NCI-H2196 (cell line): ENCODE measurements around the gene ANO4.
A peak's percentile ranks its signal among the peaks of the same experiment; 100 is the strongest.

Experiments used
- DNase-seq: peaks from one replicate; lab custom pipeline; 2025; ENCODE audit not compliant: unreplicated experiment; lab: John Stamatoyannopoulos, UW

ANO4 gene

GRCh38 chr12:100942984-100943749, 148.6 kb downstream of the ANO4 start:
- DNase-seq = peak; percentile 47

GRCh38 chr12:100951756-100952155, 157.2 kb downstream of the ANO4 start:
- DNase-seq = no peak

GRCh38 chr12:100953217-100953616, 158.6 kb downstream of the ANO4 start:
- DNase-seq = no peak

GRCh38 chr12:100953677-100954076, 159.1 kb downstream of the ANO4 start:
- DNase-seq = no peak

GRCh38 chr12:100954118-100954517, 159.5 kb downstream of the ANO4 start:
- DNase-seq = no peak

GRCh38 chr12:100955139-100955538, 160.6 kb downstream of the ANO4 start:
- DNase-seq = no peak

GRCh38 chr12:100956311-100956852, 161.8 kb downstream of the ANO4 start:
- DNase-seq = no peak

GRCh38 chr12:100959481-100959880, 164.9 kb downstream of the ANO4 start:
- peak; percentile 5 for DNase-seq

- DNase-seq = no peak
These were observed 167.6 kb downstream of the ANO4 start for GRCh38 chr12:100962086-100962712.

GRCh38 chr12:100963381-100963780, 168.8 kb downstream of the ANO4 start:
- DNase-seq = no peak

GRCh38 chr12:100964028-100964427, 169.5 kb downstream of the ANO4 start:
- DNase-seq = no peak

GRCh38 chr12:100967189-100967588, 172.6 kb downstream of the ANO4 start:
- DNase-seq = no peak

GRCh38 chr12:100970894-100971293, 176.3 kb downstream of the ANO4 start:
- DNase-seq = no peak

GRCh38 chr12:100972121-100972520, 177.5 kb downstream of the ANO4 start:
- DNase-seq = no peak

- DNase-seq = no peak
These were observed 179.8 kb downstream of the ANO4 start for GRCh38 chr12:100974341-100974740.

GRCh38 chr12:100974747-100975146, 180.2 kb downstream of the ANO4 start:
- DNase-seq = no peak

GRCh38 chr12:100976735-100977134, 182.2 kb downstream of the ANO4 start:
- DNase-seq = no peak

- no peak for DNase-seq
These were observed 186.3 kb downstream of the ANO4 start for GRCh38 chr12:100980856-100981255.

GRCh38 chr12:100982511-100983183, 188.1 kb downstream of the ANO4 start:
- DNase-seq = no peak

GRCh38 chr12:100984796-100985195, 190.2 kb downstream of the ANO4 start:
- no peak for DNase-seq

- DNase-seq = no peak
These were observed 192.3 kb downstream of the ANO4 start for GRCh38 chr12:100986595-100987547.
